H1 (cell line): ENCODE measurements around the gene DIAPH2.

Experiments
- CEBPB ChIP-seq: IDR thresholded peaks from 2 replicates; pipeline ENCODE4 v1.6.1; 2012; ENCODE audit warnings: low read depth, low read length
- TAF1 ChIP-seq: IDR thresholded peaks from 2 replicates; pipeline ENCODE4 v1.6.1; 2011; ENCODE audit warnings: mild to moderate bottlenecking, low read depth, low read length
- YY1 ChIP-seq: IDR thresholded peaks from 2 replicates; pipeline ENCODE4 v1.6.1; 2011; ENCODE audit warnings: low read depth, mild to moderate bottlenecking, low read length
- TF ChIP-seq, protein P1 (sequence below), 3 experiments: IDR thresholded peaks; 1 replicate in 2 of 3; 2 replicates in 1 of 3; pipeline versions ENCODE4 v1.5.1 to v1.6.1; 2011; ENCODE audit warnings: low read length in 3 of 3, mild to moderate bottlenecking in 3 of 3, inconsistent platforms in 2 of 3, low read depth in 1 of 3, moderate library complexity in 1 of 3; ENCODE audit not compliant: insufficient read depth in 1 of 3; ENCODE audit errors: control extremely low read depth in 1 of 3

- TF ChIP-seq, protein P1, sequence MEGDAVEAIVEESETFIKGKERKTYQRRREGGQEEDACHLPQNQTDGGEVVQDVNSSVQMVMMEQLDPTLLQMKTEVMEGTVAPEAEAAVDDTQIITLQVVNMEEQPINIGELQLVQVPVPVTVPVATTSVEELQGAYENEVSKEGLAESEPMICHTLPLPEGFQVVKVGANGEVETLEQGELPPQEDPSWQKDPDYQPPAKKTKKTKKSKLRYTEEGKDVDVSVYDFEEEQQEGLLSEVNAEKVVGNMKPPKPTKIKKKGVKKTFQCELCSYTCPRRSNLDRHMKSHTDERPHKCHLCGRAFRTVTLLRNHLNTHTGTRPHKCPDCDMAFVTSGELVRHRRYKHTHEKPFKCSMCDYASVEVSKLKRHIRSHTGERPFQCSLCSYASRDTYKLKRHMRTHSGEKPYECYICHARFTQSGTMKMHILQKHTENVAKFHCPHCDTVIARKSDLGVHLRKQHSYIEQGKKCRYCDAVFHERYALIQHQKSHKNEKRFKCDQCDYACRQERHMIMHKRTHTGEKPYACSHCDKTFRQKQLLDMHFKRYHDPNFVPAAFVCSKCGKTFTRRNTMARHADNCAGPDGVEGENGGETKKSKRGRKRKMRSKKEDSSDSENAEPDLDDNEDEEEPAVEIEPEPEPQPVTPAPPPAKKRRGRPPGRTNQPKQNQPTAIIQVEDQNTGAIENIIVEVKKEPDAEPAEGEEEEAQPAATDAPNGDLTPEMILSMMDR (IDR thresholded peaks at IDR 0.05; ENCODE audit: control extremely low read depth in 1 of 3, insufficient read depth in 1 of 3, low read depth in 1 of 3, low read length in 3 of 3), result no peak
- TF ChIP-seq TAF1 (no peak), YY1 (no peak), CEBPB (no peak)
Measured at GRCh38 chrX:97525981-97526380, 841.3 kb downstream of the DIAPH2 start.
